PFSK-1 (cell line): Measurements from ENCODE around the gene IMP4.

Experiments
- REST ChIP-seq, 2 experiments: IDR thresholded peaks; 2 replicates each; pipeline versions ENCODE4 v1.6.1 to v1.8.0; 2011 to 2012; ENCODE audit warnings: low read depth in 2 of 2, low read length in 2 of 2, control low read depth in 1 of 2, inconsistent platforms in 1 of 2, mild to moderate bottlenecking in 1 of 2, moderate library complexity in 1 of 2; ENCODE audit not compliant: insufficient read depth in 1 of 2
- SIN3A ChIP-seq: IDR thresholded peaks from 2 replicates; pipeline ENCODE4 v1.6.1; 2012; ENCODE audit warnings: mild to moderate bottlenecking, low read length, moderate library complexity, borderline replicate concordance; ENCODE audit not compliant: insufficient read depth

- no peak for TF ChIP-seq REST (IDR thresholded peaks at IDR 0.05; ENCODE audit: insufficient read depth in 1 of 2, low read depth in 2 of 2, low read length in 2 of 2)
- no peak for TF ChIP-seq SIN3A
These were observed 24.0 kb downstream of the IMP4 start for GRCh38 chr2:130366720-130367119.
